Heart left ventricle (tissue), 13 donors: ENCODE measurements around the gene EVA1A.

ENCODE experiments used
- CTCF ChIP-seq, 12 donors: fragments of 200-600 bp; sonication (generic) in 4 of 12; IDR thresholded peaks; one replicate each; pipeline versions ENCODE4 v1.5.0 to v1.8.0; 2018 to 2022; ENCODE audit warnings: antibody characterized with exemption in 12 of 12, mild to moderate bottlenecking in 5 of 12
- POLR2A ChIP-seq, 2 donors: fragments of 450-650 bp; IDR thresholded peaks; one replicate each; pipeline ENCODE4 v1.6.1; 2017; ENCODE audit warnings: antibody characterized with exemption in 2 of 2, mild to moderate bottlenecking in 2 of 2, moderate library complexity in 2 of 2
- donor health status: ischemic (EF 13 %, LVEDD 7.1; RV severe dilation, severe dysfunction).
- donor health status: DM: no; HTN: yes; CAD: no.
- donor health status: DM: no; HTN: no; CAD: no.
- donor health status: ischemic (EF 25% LVEDD 6.9; RV normal size, moderate dysfunction).
- donor health status: ischemic (EF 25% LVEDD 5.7; RV mildly dilated, moderate dysfunction).
- donor health status: ischemic (EF 35%, LVEDD 5.7; RV mildly dilated, moderate dysfunction).
- donor health status: nonischemic (EF 11% LVEDD 7.7; RV severe dilation, severe dysfunction).
- donor health status: DM: yes; HTN: yes; CAD: no.
- donor health status: PGD.
- donor health status: ischemic (EF 29% LVEDD 5.4; RV normal size, mild dysfunction).
- donor health status: nonischemic (EF 23%, LVEDD 6.1; RV moderate dilation, normal function).

- peak in 3 of 12 donors; percentile 11 to 23 (median 16) for TF ChIP-seq CTCF (IDR thresholded peaks at IDR 0.05)
- TF ChIP-seq POLR2A (IDR thresholded peaks at IDR 0.05) = no peak
Observed at GRCh38 chr2:75560022-75560767, 544 bp downstream of the EVA1A start.
